Neural cell (in vitro differentiated cells): ENCODE data around the gene GPR157. TPM values are rescaled to one million over a fixed set of nuclear protein-coding genes. Genes with fewer than 3 reads are reported as not detected.
"Not testable (repeated sequence)": the region's sequence is repeated elsewhere in the genome, so short reads cannot be mapped to it uniquely, and the experiment has no call there.

Experiments used
- H2AFZ ChIP-seq: fragments of 200-600, 300-800 bp; sonication (generic), shearing (Covaris generic); 2 replicates; pipeline ENCODE4 v1.6.0; 2014; ENCODE audit warnings: low read depth, mild to moderate bottlenecking, antibody characterized with exemption, low read length, moderate library complexity
- H3F3A ChIP-seq: fragments of 200-600 bp; shearing (Covaris generic); 2 replicates; pipeline ENCODE4 v1.6.1; 2016; ENCODE audit warnings: mild to moderate bottlenecking, moderate library complexity, mixed read lengths, antibody characterized with exemption, low read length; ENCODE audit not compliant: insufficient read depth, poor library complexity, severe bottlenecking
- H3K27ac ChIP-seq: fragments of 200-600, 300-800 bp; sonication (generic), shearing (Covaris generic); 2 replicates; pipeline ENCODE4 v1.5.1; 2014; ENCODE audit warnings: mild to moderate bottlenecking, low read length, moderate library complexity
- H3K27me3 ChIP-seq: fragments of 300-800, 200-600 bp; sonication (generic), shearing (Covaris generic); 2 replicates; pipeline ENCODE4 v1.6.0; 2014; ENCODE audit warnings: mild to moderate bottlenecking, low read depth, low read length, moderate library complexity; ENCODE audit not compliant: insufficient read depth
- H3K36me3 ChIP-seq: fragments of 300-800, 200-600 bp; sonication (generic), shearing (Covaris generic); 2 replicates; pipeline ENCODE4 v1.5.1; 2014; ENCODE audit warnings: mild to moderate bottlenecking, antibody characterized with exemption, low read length, moderate library complexity; ENCODE audit not compliant: insufficient read depth
- H3K4me2 ChIP-seq: fragments of 300-800, 200-600 bp; sonication (generic), shearing (Covaris generic); 2 replicates; pipeline ENCODE4 v1.6.0; 2014; ENCODE audit warnings: mild to moderate bottlenecking, low read length
- H3K4me3 ChIP-seq: fragments of 300-800, 200-600 bp; sonication (generic), shearing (Covaris generic); 2 replicates; pipeline ENCODE4 v1.5.1; 2014; ENCODE audit warnings: mild to moderate bottlenecking, low read length, moderate library complexity
- H3K79me2 ChIP-seq: fragments of 200-600 bp; shearing (Covaris generic); replicated peaks from 2 replicates; pipeline ENCODE4 v1.6.0; 2014; ENCODE audit warnings: mild to moderate bottlenecking, low read length, moderate library complexity; ENCODE audit not compliant: insufficient read depth
- H3K9ac ChIP-seq: fragments of 300-800, 200-600 bp; sonication (generic), shearing (Covaris generic); 2 replicates; pipeline ENCODE4 v1.6.1; 2016; ENCODE audit warnings: mild to moderate bottlenecking, low read length, mixed read lengths
- H3K9me2 ChIP-seq: fragments of 200-600 bp; shearing (Covaris generic); 2 replicates; pipeline ENCODE4 v1.6.1; 2016; ENCODE audit warnings: mild to moderate bottlenecking, low read length, mixed read lengths; ENCODE audit not compliant: insufficient read depth
- H3K9me3 ChIP-seq: fragments of 200-600, 300-800 bp; sonication (generic), shearing (Covaris generic); 2 replicates; pipeline ENCODE4 v1.6.1; 2016; ENCODE audit warnings: mild to moderate bottlenecking, mixed run types, low read length, moderate library complexity, mixed read lengths
- H4K20me1 ChIP-seq: fragments of 200-600 bp; shearing (Covaris generic); 2 replicates; pipeline ENCODE4 v1.6.1; 2016; ENCODE audit warnings: mild to moderate bottlenecking, mixed run types; ENCODE audit not compliant: insufficient read depth
- CTCF ChIP-seq: fragments of 450-650 bp; IDR thresholded peaks from 2 replicates; pipeline ENCODE4 v1.5.1; 2014; ENCODE audit warnings: antibody characterized with exemption, mild to moderate bottlenecking, moderate library complexity; ENCODE audit not compliant: poor library complexity, severe bottlenecking
- EP300 ChIP-seq: fragments of 450-650 bp; conservative IDR thresholded peaks from 2 replicates; pipeline ENCODE4 v1.6.1; 2014; ENCODE audit warnings: antibody characterized with exemption, mild to moderate bottlenecking, moderate library complexity; ENCODE audit not compliant: poor library complexity, severe bottlenecking
- EZH2 ChIP-seq: fragments of 200-600, 300-800 bp; shearing (Covaris generic), sonication (generic); IDR thresholded peaks from 2 replicates; pipeline ENCODE4 v1.6.1; 2014; ENCODE audit warnings: antibody characterized with exemption, low read length, borderline replicate concordance, mild to moderate bottlenecking; ENCODE audit not compliant: insufficient read depth, poor library complexity, severe bottlenecking
- MXI1 ChIP-seq: fragments of 450-650 bp; conservative IDR thresholded peaks from 2 replicates; pipeline ENCODE4 v1.6.1; 2014; ENCODE audit warnings: antibody characterized with exemption, mild to moderate bottlenecking; ENCODE audit not compliant: poor library complexity, severe bottlenecking
- POLR2AphosphoS5 ChIP-seq: IDR thresholded peaks from 2 replicates; pipeline ENCODE4 v1.6.1; 2012
- RAD21 ChIP-seq: fragments of 450-650 bp; conservative IDR thresholded peaks from 2 replicates; pipeline ENCODE4 v1.6.1; 2014; ENCODE audit warnings: antibody characterized with exemption, mild to moderate bottlenecking, moderate library complexity
- REST ChIP-seq: IDR thresholded peaks from 2 replicates; pipeline ENCODE4 v1.6.1; 2012; ENCODE audit warnings: borderline replicate concordance
- SMC3 ChIP-seq: fragments of 450-650 bp; conservative IDR thresholded peaks from 2 replicates; pipeline ENCODE4 v1.6.1; 2014; ENCODE audit warnings: antibody characterized with exemption, mild to moderate bottlenecking, moderate library complexity; ENCODE audit not compliant: poor library complexity
- TAF1 ChIP-seq: IDR thresholded peaks from 2 replicates; pipeline ENCODE4 v1.6.1; 2012; ENCODE audit warnings: low read depth
- polyA plus RNA-seq: library from polyadenylated mRNA; depleted of rRNA; stranded (reverse); fragments of >200 nt; gene quantifications from 2 replicates; pipeline ENCODE4 v1.2.3, GENCODE V29; 2014

Gene GPR157
- polyA plus RNA-seq, 1 donor from 2014 or later = not detected

DNA sequence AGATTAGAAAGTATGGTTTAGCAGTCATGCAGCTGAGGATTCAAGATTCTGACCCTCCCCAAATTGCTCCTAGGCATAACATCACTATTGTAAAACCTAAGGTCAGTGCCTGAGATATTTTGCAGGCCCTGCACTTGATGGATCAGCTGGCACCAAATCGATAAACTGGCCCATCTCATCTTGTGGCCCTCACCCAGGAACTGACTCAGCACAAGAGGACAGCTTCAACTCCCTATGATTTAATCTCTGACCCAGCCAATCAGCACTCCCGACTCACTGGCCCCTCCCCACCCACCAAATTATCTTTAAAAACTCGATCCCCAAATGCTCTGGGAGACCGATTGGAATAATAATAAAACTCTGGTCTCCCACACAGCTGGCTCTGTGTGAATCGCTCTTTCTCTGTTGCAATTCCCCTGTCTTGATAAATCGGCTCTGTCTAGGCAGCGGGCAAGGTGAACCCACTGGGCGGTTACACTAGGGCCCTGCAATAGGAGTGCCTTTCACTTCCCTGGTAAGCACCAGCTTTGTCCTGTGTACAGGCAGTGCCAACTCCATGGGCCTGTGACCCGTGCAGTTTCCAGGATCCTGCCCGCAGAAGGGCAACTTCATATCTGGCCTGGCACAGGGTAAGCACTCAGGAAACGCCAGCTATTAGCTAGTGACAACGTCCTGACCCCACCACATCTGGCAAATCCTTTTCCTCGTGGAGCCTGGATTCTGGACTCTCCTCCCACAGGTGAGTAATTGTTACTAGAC is 30.8 kb downstream of the GPR157 start:
- Histone ChIP-seq H3K27ac (no peak overlapping the region), H3K9ac (no peak overlapping the region), H3K79me2 (no peaks in the 10 kb centered on the region), H3K4me3 (no peak overlapping the region), H3K27me3 (no peaks in the 10 kb centered on the region), H3F3A (no peaks in the 10 kb centered on the region), H3K4me2 (no peak overlapping the region), H3K9me3 (no peaks in the 10 kb centered on the region), H3K36me3 (no peaks in the 10 kb centered on the region), H3K9me2 (no peaks in the 10 kb centered on the region), H2AFZ (no peak overlapping the region), H4K20me1 (no peaks in the 10 kb centered on the region)
- no peak for TF ChIP-seq CTCF
- no peak for TF ChIP-seq TAF1
- TF ChIP-seq RAD21 = no peak
- TF ChIP-seq SMC3 = no peak
- TF ChIP-seq POLR2AphosphoS5 = no peak
- TF ChIP-seq EP300 = no peak

DNA sequence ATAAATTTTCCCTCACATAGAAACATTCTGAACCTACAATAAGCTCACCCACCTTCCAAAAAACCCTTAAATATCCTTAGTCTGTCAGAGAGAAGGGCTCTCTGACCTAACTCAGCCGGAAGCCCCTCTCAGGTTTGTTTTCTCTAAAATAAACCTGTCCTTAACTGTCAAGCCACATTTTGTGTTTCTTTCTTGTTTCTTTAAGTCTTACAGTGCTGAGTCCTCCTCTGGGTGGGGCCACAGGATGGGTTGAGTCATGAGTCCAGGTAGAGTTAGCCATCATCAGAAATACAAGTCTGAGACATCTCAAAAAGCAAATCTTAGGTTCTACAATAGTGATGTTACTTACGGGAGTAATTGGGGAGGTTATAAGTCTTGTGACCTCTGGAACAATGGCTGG is 33.1 kb downstream of the GPR157 start:
- Histone ChIP-seq H3K27ac (no peak overlapping the region), H3F3A (no peaks in the 10 kb centered on the region), H3K4me2 (no peak overlapping the region), H3K9ac (no peak overlapping the region), H3K36me3 (no peaks in the 10 kb centered on the region), H3K79me2 (no peaks in the 10 kb centered on the region), H3K4me3 (no peak overlapping the region), H2AFZ (no peak overlapping the region), H3K27me3 (no peaks in the 10 kb centered on the region), H3K9me3 (no peaks in the 10 kb centered on the region), H3K9me2 (no peaks in the 10 kb centered on the region), H4K20me1 (no peaks in the 10 kb centered on the region)
- no peak for TF ChIP-seq TAF1

DNA sequence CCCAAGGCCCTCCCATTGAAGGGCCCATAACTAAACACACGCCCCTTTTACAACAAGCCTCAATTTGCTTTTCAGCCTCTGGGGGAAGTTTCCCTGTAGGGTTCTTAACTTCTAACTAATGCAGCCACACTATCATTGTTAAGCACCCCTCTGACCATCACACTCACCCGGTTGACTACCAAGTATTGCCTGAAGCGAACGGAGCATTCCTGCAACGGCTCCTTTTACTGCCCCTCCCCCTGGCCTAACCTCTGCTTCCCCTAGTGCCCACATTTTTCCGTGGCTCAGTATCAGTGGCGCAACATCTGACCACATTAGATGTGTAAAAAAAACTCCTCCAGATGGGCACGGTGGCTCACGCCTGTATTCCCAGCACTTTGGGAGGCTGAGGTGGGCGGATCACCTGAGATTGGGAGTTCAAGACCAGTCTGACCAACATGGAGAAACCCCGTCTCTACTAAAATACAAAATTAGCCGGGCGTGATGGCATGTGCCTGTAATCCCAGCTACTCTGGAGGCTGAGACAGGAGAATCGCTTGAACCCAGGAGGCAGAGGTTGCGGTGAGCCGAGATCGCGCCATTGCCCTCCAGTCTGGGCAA is 34.8 kb downstream of the GPR157 start:
- not testable (repeated sequence) for H3K79me2 ChIP-seq, H3K4me2 ChIP-seq, H3K9ac ChIP-seq, H3K4me3 ChIP-seq, H3K9me2 ChIP-seq, H3K36me3 ChIP-seq, H3F3A ChIP-seq, H3K27me3 ChIP-seq, H2AFZ ChIP-seq, H3K27ac ChIP-seq, H4K20me1 ChIP-seq, H3K9me3 ChIP-seq

- Histone ChIP-seq H3K36me3 (no peaks in the 10 kb centered on the region), H3K9me3 (no peaks in the 10 kb centered on the region), H4K20me1 (no peaks in the 10 kb centered on the region), H3K4me3 (no peak overlapping the region), H3F3A (no peaks in the 10 kb centered on the region), H3K27ac (no peak overlapping the region), H3K27me3 (no peaks in the 10 kb centered on the region), H3K9ac (no peak overlapping the region), H3K9me2 (no peaks in the 10 kb centered on the region), H3K4me2 (no peak overlapping the region), H2AFZ (no peak overlapping the region), H3K79me2 (no peaks in the 10 kb centered on the region)
- TF ChIP-seq TAF1 = no peak
- TF ChIP-seq MXI1 = no peak
- TF ChIP-seq POLR2AphosphoS5 = no peak
- TF ChIP-seq REST = no peak
- TF ChIP-seq EZH2 = no peak
- no peak for TF ChIP-seq CTCF
- no peak for TF ChIP-seq EP300
- TF ChIP-seq RAD21 = no peak
- no peak for TF ChIP-seq SMC3
These were observed 35.3 kb downstream of the GPR157 start for GRCh38 chr1:9093581-9093980.
